ENCODE results near the gene IGSF11. TPM values are rescaled to one million over a fixed set of nuclear protein-coding genes. Genes with fewer than 3 reads are reported as not detected.

Gene IGSF11
- total and polyA plus RNA-seq, 9 of the 15 experiments (the other 6 are each of a cell fraction or from before 2014, with no cell fraction given): 1.2 to 2.8 (median 1.7) TPM

DNA sequence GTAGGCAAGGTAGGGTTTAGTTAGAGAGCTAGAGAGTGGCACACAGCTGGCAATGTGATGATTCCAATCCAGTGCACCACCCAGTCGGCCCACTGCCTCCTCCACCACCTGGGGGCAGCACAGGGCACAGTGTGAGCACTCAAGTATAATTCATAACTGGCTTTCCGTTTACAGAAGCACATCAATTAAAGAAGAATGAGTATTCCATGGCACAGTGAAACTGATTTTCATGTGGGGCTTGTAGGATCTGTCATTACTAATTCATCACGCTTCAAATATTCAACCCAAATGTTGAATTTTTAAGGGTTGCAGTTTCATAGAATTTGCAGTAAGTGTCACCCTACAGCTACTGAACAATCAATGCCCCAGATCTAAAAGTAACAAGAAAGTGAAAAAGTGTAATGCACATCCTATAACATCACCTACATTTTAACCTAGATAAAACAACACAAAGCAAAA is 149.9 kb downstream of the IGSF11 start (continued):
- TF ChIP-seq, protein P1, sequence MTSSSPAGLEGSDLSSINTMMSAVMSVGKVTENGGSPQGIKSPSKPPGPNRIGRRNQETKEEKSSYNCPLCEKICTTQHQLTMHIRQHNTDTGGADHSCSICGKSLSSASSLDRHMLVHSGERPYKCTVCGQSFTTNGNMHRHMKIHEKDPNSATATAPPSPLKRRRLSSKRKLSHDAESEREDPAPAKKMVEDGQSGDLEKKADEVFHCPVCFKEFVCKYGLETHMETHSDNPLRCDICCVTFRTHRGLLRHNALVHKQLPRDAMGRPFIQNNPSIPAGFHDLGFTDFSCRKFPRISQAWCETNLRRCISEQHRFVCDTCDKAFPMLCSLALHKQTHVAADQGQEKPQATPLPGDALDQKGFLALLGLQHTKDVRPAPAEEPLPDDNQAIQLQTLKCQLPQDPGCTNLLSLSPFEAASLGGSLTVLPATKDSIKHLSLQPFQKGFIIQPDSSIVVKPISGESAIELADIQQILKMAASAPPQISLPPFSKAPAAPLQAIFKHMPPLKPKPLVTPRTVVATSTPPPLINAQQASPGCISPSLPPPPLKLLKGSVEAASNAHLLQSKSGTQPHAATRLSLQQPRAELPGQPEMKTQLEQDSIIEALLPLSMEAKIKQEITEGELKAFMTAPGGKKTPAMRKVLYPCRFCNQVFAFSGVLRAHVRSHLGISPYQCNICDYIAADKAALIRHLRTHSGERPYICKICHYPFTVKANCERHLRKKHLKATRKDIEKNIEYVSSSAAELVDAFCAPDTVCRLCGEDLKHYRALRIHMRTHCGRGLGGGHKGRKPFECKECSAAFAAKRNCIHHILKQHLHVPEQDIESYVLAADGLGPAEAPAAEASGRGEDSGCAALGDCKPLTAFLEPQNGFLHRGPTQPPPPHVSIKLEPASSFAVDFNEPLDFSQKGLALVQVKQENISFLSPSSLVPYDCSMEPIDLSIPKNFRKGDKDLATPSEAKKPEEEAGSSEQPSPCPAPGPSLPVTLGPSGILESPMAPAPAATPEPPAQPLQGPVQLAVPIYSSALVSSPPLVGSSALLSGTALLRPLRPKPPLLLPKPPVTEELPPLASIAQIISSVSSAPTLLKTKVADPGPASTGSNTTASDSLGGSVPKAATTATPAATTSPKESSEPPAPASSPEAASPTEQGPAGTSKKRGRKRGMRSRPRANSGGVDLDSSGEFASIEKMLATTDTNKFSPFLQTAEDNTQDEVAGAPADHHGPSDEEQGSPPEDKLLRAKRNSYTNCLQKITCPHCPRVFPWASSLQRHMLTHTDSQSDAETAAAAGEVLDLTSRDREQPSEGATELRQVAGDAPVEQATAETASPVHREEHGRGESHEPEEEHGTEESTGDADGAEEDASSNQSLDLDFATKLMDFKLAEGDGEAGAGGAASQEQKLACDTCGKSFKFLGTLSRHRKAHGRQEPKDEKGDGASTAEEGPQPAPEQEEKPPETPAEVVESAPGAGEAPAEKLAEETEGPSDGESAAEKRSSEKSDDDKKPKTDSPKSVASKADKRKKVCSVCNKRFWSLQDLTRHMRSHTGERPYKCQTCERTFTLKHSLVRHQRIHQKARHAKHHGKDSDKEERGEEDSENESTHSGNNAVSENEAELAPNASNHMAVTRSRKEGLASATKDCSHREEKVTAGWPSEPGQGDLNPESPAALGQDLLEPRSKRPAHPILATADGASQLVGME (CRISPR knock-in tag; IDR thresholded peaks at IDR 0.05): no peak
- TF ChIP-seq, protein P2, sequence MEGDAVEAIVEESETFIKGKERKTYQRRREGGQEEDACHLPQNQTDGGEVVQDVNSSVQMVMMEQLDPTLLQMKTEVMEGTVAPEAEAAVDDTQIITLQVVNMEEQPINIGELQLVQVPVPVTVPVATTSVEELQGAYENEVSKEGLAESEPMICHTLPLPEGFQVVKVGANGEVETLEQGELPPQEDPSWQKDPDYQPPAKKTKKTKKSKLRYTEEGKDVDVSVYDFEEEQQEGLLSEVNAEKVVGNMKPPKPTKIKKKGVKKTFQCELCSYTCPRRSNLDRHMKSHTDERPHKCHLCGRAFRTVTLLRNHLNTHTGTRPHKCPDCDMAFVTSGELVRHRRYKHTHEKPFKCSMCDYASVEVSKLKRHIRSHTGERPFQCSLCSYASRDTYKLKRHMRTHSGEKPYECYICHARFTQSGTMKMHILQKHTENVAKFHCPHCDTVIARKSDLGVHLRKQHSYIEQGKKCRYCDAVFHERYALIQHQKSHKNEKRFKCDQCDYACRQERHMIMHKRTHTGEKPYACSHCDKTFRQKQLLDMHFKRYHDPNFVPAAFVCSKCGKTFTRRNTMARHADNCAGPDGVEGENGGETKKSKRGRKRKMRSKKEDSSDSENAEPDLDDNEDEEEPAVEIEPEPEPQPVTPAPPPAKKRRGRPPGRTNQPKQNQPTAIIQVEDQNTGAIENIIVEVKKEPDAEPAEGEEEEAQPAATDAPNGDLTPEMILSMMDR (IDR thresholded peaks at IDR 0.05 in 2 of 3, conservative IDR thresholded peaks at IDR 0.05 in 1 of 3; ENCODE audit: insufficient read depth in 2 of 3, low read depth in 1 of 3, low read length in 3 of 3): peak; percentile 70 to 87 (median 86)
- TF ChIP-seq CBX8 (IDR thresholded peaks at IDR 0.05; ENCODE audit: borderline replicate concordance, extremely low read depth, low read depth, low read length, poor library complexity, severe bottlenecking): no peak
- TF ChIP-seq, protein P3, sequence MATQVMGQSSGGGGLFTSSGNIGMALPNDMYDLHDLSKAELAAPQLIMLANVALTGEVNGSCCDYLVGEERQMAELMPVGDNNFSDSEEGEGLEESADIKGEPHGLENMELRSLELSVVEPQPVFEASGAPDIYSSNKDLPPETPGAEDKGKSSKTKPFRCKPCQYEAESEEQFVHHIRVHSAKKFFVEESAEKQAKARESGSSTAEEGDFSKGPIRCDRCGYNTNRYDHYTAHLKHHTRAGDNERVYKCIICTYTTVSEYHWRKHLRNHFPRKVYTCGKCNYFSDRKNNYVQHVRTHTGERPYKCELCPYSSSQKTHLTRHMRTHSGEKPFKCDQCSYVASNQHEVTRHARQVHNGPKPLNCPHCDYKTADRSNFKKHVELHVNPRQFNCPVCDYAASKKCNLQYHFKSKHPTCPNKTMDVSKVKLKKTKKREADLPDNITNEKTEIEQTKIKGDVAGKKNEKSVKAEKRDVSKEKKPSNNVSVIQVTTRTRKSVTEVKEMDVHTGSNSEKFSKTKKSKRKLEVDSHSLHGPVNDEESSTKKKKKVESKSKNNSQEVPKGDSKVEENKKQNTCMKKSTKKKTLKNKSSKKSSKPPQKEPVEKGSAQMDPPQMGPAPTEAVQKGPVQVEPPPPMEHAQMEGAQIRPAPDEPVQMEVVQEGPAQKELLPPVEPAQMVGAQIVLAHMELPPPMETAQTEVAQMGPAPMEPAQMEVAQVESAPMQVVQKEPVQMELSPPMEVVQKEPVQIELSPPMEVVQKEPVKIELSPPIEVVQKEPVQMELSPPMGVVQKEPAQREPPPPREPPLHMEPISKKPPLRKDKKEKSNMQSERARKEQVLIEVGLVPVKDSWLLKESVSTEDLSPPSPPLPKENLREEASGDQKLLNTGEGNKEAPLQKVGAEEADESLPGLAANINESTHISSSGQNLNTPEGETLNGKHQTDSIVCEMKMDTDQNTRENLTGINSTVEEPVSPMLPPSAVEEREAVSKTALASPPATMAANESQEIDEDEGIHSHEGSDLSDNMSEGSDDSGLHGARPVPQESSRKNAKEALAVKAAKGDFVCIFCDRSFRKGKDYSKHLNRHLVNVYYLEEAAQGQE (IDR thresholded peaks at IDR 0.05; ENCODE audit: borderline replicate concordance): peak; percentile 86
- TF ChIP-seq, protein P3 (CRISPR knock-in tag; IDR thresholded peaks at IDR 0.05; ENCODE audit: low read depth): no peak
- no peak for TF ChIP-seq GTF2B (IDR thresholded peaks at IDR 0.05; ENCODE audit: extremely low read depth, insufficient read length)
- TF ChIP-seq ARID2 (IDR thresholded peaks at IDR 0.05): 0 out of 2 replicates have a peak, but pooled peaks have one; percentile 56
- peak; percentile 88 for TF ChIP-seq DEAF1 (CRISPR knock-in tag; IDR thresholded peaks at IDR 0.05)
